Germinal center (tissue), 1 donor: ENCODE measurements around the gene KCTD2.
"Not testable (repeated sequence)": the region's sequence is repeated elsewhere in the genome, so short reads cannot be mapped to it uniquely, and the experiment has no call there.

ENCODE experiments used
- DNase-seq: peaks from one replicate; pipeline ENCODE4 v3.0.0; 2012; ENCODE audit warnings: mixed read lengths, low spot score

Gene KCTD2

DNA sequence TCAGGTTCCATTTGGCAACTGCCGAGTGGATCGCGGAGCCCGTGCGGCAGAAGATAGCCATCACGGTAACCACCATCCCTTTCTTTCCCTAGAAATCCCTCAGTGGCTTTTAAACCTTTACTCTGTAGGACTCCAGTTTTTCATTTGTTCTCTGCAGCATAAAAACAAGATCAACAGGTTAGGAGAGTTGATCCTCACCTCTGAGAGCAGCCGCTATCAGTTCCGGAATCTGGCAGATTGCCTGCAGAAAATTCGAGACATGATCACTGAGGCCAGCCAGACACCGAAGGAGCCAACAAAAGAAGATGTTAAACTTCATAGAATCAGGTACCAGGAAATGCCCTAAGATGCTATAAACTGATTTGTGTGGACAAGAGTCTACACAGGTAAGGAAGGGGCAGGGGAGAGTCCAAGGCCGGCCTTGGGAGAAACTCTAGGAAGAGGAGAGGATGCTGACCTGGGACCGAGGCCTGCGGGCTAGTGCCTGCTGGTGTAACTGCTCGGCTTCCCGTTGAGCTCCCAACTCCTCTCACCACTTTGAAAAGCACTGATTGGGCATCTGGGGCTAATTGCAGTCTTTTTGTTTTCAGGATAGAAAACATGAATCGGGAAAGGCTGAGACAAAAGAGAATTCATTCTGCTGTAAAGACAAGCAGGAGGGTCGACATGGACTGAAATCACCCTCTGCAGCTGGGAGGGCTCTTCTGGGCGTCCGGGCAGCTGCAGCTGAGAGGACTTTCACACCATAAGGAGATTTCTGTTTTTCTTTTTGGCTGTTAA is 26.5 kb upstream of the KCTD2 start:
- no peak for DNase-seq

GRCh38 chr17:75024686-75025397 is 22.2 kb upstream of the KCTD2 start:
- DNase-seq, result no peak

- DNase-seq, result not testable (repeated sequence)
These were observed 21.7 kb upstream of the KCTD2 start for GRCh38 chr17:75025398-75025734.

DNA sequence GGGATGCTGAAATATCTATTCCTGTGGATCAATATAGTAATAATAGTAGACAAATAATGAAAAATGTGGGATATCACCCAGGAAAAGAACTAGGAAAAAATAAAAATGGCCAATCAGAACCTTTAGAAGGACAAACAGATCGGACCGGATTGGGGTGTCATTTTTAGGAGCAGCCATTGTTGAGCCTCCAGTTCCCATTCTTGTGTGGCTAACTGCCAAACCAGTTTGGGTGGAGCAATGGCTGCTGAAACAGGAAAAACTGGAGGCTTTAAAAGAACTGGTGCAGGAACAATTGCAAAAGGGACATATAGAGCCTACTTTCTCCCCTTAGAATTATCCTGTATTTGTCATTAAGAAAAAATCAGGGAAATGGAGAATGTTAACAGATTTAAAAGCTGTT is 20.4 kb upstream of the KCTD2 start:
- DNase-seq, result not testable (repeated sequence)

DNA sequence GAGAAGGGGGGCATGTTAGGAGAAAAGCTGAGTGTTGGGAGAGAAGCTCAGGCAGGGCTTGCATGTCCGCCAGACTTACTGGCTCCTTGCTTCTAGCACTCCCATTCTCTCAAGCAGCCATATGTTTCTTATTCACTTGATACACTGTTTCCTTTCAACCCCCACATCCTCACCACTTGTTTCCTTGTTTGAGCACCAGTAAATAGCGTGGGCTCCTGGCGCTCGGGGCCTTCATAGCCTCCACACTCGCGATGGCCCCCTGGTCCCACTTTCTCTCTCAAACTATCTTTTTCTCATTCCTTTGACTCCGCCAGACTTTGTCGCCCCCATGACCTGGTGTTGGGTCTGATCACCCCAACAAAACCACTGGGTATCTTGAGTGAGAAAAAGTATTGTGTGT is 16.9 kb upstream of the KCTD2 start:
- DNase-seq, result no peak

DNA sequence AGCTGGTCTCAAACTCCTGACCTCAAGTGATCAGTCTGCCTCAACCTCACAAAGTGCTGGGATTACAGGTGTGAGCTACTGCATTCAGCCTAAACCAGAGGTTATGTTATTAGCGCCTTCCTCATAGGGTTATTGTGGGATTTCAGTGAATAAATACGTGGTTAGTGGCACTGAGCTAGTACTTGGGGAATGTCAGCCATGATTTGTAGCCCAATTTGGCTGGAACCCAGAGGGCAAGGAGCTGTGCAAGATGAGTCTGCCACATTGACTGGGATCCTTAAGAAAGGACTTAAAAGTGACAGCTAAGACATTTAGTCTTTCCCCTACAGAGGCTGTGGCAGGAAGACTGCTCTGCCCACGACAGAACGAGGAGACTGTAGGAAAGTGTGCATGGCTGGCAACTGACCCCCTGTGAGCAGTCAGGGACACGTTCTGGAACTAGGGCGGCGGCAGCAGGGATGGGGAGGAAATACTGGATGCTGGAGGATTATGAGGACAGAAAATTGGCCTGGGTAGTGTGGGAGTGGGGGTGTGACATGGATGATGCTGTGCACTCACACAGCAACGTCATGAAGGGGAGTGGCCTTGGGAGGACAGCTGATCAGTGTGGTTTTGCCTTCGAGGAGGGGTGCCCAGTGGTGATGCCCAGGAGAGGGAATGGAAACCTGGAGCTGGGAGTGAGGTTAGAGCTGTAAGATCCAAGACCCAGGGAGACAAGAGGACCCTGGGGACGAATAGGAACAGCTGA is 14.9 kb upstream of the KCTD2 start:
- DNase-seq, result peak; percentile 63

- no peak for DNase-seq
These were observed 14.2 kb upstream of the KCTD2 start for GRCh38 chr17:75032720-75033280.

GRCh38 chr17:75033346-75034235 is 13.4 kb upstream of the KCTD2 start:
- DNase-seq, result peak; percentile 55

GRCh38 chr17:75034236-75034908 is 12.7 kb upstream of the KCTD2 start:
- DNase-seq, result peak; percentile 65

DNA sequence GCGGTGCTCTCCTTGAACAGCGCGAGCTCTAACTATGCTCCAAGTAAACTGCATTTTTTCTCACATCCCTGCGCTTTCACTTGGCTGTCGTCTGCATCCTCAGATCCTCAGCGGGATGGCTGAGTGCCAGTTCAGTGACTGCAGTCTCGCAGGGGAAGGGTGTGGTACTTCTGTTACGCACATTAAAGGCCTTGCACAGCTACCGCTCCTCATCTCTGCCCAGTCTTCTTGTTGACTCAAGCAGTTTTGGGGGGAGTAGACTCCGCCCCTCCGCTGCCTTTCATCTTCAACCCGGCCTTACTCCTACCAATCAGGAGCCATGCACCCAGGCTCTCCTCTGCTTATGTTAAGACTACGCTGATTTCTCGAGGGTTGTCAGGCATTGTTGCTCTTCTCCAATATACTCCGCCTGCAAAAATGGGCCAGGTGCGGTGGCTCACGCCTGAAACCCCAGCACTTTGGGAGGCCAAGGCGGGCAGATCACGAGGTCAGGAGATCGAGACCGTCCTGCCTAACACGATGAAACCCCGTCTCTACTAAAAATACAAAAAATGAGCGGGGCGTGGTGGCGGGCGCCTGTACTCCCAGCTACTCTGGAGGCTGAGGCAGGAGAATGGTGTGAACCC is 10.3 kb upstream of the KCTD2 start:
- DNase-seq, result no peak

GRCh38 chr17:75039238-75039637 is 7.8 kb upstream of the KCTD2 start:
- DNase-seq, result no peak

- no peak for DNase-seq
These were observed 5.3 kb upstream of the KCTD2 start for GRCh38 chr17:75041656-75042280.

DNA sequence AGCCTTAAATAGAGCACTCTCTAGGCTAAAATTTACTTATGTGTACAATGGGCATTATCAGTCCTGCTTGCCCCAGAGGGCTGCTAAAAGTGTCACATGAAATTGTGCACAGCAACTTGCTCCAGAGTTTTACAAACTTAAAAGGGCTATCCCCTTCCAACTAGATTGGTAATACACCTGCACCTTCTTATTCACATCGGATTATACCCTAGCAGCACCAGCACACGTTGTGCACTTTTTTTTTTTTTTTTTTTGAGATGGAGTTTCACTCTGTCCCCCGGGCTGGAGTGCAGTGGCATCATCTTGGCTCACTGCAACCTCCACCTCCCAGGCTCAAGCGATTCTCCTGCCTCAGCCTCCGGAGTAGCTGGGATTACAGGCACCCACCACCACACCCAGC is 3.2 kb upstream of the KCTD2 start:
- DNase-seq, result not testable (repeated sequence)

DNA sequence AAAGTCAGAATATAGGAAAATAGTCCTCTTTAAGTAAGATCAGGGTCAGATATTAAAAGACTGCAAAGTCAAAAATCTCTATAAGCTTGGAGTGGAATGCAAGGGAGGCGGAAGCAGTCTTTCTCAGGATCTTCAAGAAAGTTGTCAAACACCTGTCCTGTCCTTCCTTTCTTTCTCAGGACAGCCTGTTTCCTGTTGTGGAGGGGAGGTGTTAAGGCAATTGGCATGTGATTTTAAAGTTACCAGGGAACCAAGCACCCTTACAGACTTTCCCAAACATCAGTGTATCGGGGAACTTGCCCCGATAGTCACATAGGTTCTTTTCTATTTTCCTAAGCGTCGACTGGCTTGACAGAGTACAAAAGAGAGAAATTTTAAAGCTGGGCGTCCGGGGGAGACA is 2.3 kb upstream of the KCTD2 start:
- no peak for DNase-seq

- not testable (repeated sequence) for DNase-seq
These were observed 1.0 kb upstream of the KCTD2 start for GRCh38 chr17:75045946-75046406.

GRCh38 chr17:75047398-75048098 is 523 bp downstream of the KCTD2 start:
- DNase-seq, result peak; percentile 29

GRCh38 chr17:75048249-75048878 is 1.3 kb downstream of the KCTD2 start:
- no peak for DNase-seq

DNA sequence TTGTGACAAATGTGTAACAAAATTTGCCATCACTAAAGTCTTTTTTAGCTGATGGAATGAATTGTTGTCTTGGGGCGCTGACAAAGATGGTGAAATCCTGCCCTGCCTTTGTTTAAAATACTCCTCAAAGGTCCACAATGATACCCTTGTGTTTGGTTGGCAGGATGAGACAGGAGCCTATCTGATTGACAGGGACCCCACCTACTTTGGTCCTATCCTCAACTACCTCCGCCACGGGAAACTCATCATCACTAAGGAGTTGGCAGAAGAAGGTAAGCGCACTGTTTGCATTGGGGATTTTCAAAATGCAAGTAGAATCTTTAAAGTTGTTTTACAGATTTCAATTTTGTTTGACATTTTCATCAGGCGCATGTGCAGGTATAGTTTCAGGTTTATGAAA is 2.0 kb downstream of the KCTD2 start:
- no peak for DNase-seq

DNA sequence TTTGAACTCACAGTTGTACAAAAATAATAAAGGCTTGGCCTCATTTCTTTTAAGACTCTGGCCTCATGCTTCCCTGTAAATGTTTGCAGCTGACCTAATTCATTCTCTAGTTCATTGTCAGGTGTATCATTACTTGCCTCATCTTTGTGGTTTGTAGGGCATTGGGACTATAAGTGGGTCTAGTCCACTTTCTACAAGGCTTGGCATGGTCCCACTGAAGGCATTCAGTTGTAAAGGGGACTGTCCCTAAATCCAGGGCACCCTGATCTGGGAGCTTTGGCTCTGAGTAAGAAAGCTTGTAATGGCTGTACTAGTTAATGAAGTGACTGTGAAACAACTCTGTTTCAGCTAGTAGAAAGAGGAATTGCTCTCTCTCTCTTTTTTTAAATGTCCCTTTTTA is 2.7 kb downstream of the KCTD2 start:
- no peak for DNase-seq
